Loucy (cell line): Measurements from ENCODE around the gene GCNT2.

Experiments used
- EZH2phosphoT487 ChIP-seq: fragments of 200-600 bp; IDR thresholded peaks from 2 replicates; pipeline ENCODE4 v1.6.1; 2018; ENCODE audit warnings: antibody characterized with exemption, mild to moderate bottlenecking, moderate library complexity, borderline replicate concordance
- TF ChIP-seq, protein P1 (sequence below): fragments of 200-600 bp; sonication (generic); conservative IDR thresholded peaks from 2 replicates; pipeline ENCODE4 v1.5.1; 2014; ENCODE audit warnings: mild to moderate bottlenecking, antibody characterized with exemption, low read length

DNA sequence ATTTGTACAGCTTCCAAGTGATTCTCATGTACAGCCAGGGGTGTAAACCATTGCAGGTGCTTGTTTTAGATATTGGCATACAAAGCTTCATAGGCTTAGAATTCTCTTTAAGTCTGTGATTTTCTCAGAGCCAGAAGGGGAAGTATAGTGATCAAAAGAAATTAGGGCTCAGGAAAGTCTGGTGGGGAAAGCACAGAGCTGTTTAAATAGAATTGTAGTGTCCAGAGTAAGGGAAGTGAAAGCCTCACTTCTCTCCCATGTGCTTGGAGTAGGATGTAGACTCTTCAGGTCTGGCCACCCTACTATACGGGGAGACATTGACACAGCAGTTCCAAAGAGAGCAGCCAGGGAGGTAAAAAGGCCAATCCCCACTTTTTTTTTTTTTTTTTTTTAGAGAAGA lies 10.4 kb downstream of the GCNT2 start:
- TF ChIP-seq, protein P1, sequence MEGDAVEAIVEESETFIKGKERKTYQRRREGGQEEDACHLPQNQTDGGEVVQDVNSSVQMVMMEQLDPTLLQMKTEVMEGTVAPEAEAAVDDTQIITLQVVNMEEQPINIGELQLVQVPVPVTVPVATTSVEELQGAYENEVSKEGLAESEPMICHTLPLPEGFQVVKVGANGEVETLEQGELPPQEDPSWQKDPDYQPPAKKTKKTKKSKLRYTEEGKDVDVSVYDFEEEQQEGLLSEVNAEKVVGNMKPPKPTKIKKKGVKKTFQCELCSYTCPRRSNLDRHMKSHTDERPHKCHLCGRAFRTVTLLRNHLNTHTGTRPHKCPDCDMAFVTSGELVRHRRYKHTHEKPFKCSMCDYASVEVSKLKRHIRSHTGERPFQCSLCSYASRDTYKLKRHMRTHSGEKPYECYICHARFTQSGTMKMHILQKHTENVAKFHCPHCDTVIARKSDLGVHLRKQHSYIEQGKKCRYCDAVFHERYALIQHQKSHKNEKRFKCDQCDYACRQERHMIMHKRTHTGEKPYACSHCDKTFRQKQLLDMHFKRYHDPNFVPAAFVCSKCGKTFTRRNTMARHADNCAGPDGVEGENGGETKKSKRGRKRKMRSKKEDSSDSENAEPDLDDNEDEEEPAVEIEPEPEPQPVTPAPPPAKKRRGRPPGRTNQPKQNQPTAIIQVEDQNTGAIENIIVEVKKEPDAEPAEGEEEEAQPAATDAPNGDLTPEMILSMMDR, result no peak
- TF ChIP-seq EZH2phosphoT487, result no peak
